ENCODE results near the gene DDX27. TPM values are rescaled to one million over a fixed set of nuclear protein-coding genes. Genes with fewer than 3 reads are reported as not detected.

Gene DDX27
- total RNA-seq, 1 experiment from 2014 or later: 54.8 TPM

DNA sequence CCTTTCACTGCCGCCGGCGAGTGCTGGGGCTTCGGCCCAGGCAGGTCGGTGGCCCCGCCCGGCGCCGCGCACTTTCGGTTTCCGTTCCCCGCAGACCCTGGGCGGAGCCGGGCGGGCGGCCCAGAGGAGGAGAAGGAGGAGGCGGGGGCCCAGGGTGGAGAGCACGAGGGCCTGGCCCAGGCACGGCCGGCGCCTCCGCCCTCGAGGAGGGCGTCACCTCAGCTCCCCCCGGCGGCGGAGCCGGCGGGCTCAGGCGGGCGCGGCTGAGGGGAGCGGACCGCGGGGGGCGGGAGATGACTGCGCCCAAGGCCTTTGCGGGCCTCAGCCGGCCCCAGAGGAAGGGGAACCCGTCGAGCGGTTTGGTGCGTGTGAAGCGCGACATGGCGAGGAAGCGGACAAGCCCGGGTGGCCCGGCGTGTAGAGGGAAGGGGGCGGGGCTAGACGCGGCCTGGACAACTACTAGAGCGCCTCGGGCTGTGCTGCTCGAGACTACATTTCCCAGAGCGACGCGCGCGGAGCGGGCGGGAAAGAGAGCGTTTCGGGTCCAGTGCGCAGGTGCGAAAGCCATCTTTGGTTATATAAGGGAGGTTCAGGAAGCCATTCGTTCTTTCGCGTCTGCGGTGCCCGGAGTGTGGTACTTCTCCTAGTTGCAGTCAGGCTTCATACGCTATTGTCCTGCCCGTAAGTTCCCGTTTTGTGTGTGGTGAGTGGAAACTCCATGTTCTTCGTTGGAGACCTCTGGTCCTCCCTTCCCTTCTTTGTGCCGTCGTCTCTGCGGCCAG, 59.0 kb downstream of the DDX27 start, which contains the start of gene ZNFX1 (continued):
- TF ChIP-seq, protein P1, sequence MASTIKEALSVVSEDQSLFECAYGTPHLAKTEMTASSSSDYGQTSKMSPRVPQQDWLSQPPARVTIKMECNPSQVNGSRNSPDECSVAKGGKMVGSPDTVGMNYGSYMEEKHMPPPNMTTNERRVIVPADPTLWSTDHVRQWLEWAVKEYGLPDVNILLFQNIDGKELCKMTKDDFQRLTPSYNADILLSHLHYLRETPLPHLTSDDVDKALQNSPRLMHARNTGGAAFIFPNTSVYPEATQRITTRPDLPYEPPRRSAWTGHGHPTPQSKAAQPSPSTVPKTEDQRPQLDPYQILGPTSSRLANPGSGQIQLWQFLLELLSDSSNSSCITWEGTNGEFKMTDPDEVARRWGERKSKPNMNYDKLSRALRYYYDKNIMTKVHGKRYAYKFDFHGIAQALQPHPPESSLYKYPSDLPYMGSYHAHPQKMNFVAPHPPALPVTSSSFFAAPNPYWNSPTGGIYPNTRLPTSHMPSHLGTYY (CRISPR knock-in tag; IDR thresholded peaks at IDR 0.05): 0 out of 2 replicates have a peak, but pooled peaks have one; percentile 3
- TF ChIP-seq ZNF416 (CRISPR knock-in tag; IDR thresholded peaks at IDR 0.05) (0 out of 2 replicates have a peak, but pooled peaks have one; percentile 20), ZNF317 (CRISPR knock-in tag; IDR thresholded peaks at IDR 0.05; ENCODE audit: borderline replicate concordance, low read depth) (no peak), RELA (CRISPR knock-in tag; IDR thresholded peaks at IDR 0.05; ENCODE audit: borderline replicate concordance) (no peak), NR1H2 (CRISPR knock-in tag; IDR thresholded peaks at IDR 0.05) (no peak), ESRRA (CRISPR knock-in tag; IDR thresholded peaks at IDR 0.05; ENCODE audit: borderline replicate concordance) (peak; percentile 10; the same call in 1 of the 2 replicates), JUN (CRISPR knock-in tag; IDR thresholded peaks at IDR 0.05) (no peak; the same call in 1 of the 2 replicates), OVOL2 (CRISPR knock-in tag; IDR thresholded peaks at IDR 0.05; ENCODE audit: borderline replicate concordance) (peak; percentile 60; the same call in 1 of the 2 replicates), TEAD1 (CRISPR knock-in tag; IDR thresholded peaks at IDR 0.05) (peak; percentile 95), ZNF671 (CRISPR knock-in tag; IDR thresholded peaks at IDR 0.05) (peak; percentile 73; the same call in 1 of the 2 replicates), TEAD4 (CRISPR knock-in tag; IDR thresholded peaks at IDR 0.05) (0 out of 2 replicates have a peak, but pooled peaks have one; percentile 56), IRF2 (CRISPR knock-in tag; IDR thresholded peaks at IDR 0.05; ENCODE audit: borderline replicate concordance, low read depth) (0 out of 2 replicates have a peak, but pooled peaks have one; percentile 67), SP1 (CRISPR knock-in tag; conservative IDR thresholded peaks at IDR 0.05) (peak; percentile 89), ZNF423 (CRISPR knock-in tag; IDR thresholded peaks at IDR 0.05) (no peak), CREB1 (CRISPR knock-in tag; IDR thresholded peaks at IDR 0.05) (0 out of 2 replicates have a peak, but pooled peaks have one; percentile 79), FOXJ3 (CRISPR knock-in tag; IDR thresholded peaks at IDR 0.05; ENCODE audit: borderline replicate concordance) (no peak)
- TF ChIP-seq, protein P2, sequence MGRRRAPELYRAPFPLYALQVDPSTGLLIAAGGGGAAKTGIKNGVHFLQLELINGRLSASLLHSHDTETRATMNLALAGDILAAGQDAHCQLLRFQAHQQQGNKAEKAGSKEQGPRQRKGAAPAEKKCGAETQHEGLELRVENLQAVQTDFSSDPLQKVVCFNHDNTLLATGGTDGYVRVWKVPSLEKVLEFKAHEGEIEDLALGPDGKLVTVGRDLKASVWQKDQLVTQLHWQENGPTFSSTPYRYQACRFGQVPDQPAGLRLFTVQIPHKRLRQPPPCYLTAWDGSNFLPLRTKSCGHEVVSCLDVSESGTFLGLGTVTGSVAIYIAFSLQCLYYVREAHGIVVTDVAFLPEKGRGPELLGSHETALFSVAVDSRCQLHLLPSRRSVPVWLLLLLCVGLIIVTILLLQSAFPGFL (CRISPR knock-in tag; IDR thresholded peaks at IDR 0.05; ENCODE audit: borderline replicate concordance): 0 out of 2 replicates have a peak, but pooled peaks have one; percentile 82
- TF ChIP-seq, protein P3, sequence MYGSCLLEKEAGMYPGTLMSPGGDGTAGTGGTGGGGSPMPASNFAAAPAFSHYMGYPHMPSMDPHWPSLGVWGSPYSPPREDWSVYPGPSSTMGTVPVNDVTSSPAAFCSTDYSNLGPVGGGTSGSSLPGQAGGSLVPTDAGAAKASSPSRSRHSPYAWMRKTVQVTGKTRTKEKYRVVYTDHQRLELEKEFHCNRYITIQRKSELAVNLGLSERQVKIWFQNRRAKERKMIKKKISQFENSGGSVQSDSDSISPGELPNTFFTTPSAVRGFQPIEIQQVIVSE (CRISPR knock-in tag; IDR thresholded peaks at IDR 0.05; ENCODE audit: borderline replicate concordance): no peak
- TF ChIP-seq, protein P4, sequence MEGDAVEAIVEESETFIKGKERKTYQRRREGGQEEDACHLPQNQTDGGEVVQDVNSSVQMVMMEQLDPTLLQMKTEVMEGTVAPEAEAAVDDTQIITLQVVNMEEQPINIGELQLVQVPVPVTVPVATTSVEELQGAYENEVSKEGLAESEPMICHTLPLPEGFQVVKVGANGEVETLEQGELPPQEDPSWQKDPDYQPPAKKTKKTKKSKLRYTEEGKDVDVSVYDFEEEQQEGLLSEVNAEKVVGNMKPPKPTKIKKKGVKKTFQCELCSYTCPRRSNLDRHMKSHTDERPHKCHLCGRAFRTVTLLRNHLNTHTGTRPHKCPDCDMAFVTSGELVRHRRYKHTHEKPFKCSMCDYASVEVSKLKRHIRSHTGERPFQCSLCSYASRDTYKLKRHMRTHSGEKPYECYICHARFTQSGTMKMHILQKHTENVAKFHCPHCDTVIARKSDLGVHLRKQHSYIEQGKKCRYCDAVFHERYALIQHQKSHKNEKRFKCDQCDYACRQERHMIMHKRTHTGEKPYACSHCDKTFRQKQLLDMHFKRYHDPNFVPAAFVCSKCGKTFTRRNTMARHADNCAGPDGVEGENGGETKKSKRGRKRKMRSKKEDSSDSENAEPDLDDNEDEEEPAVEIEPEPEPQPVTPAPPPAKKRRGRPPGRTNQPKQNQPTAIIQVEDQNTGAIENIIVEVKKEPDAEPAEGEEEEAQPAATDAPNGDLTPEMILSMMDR (IDR thresholded peaks at IDR 0.05): no peak
- TF ChIP-seq, protein P5, sequence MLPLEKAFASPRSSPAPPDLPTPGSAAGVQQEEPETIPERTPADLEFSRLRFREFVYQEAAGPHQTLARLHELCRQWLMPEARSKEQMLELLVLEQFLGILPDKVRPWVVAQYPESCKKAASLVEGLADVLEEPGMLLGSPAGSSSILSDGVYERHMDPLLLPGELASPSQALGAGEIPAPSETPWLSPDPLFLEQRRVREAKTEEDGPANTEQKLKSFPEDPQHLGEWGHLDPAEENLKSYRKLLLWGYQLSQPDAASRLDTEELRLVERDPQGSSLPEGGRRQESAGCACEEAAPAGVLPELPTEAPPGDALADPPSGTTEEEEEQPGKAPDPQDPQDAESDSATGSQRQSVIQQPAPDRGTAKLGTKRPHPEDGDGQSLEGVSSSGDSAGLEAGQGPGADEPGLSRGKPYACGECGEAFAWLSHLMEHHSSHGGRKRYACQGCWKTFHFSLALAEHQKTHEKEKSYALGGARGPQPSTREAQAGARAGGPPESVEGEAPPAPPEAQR (CRISPR knock-in tag; IDR thresholded peaks at IDR 0.05): no peak
- TF ChIP-seq, protein P6, sequence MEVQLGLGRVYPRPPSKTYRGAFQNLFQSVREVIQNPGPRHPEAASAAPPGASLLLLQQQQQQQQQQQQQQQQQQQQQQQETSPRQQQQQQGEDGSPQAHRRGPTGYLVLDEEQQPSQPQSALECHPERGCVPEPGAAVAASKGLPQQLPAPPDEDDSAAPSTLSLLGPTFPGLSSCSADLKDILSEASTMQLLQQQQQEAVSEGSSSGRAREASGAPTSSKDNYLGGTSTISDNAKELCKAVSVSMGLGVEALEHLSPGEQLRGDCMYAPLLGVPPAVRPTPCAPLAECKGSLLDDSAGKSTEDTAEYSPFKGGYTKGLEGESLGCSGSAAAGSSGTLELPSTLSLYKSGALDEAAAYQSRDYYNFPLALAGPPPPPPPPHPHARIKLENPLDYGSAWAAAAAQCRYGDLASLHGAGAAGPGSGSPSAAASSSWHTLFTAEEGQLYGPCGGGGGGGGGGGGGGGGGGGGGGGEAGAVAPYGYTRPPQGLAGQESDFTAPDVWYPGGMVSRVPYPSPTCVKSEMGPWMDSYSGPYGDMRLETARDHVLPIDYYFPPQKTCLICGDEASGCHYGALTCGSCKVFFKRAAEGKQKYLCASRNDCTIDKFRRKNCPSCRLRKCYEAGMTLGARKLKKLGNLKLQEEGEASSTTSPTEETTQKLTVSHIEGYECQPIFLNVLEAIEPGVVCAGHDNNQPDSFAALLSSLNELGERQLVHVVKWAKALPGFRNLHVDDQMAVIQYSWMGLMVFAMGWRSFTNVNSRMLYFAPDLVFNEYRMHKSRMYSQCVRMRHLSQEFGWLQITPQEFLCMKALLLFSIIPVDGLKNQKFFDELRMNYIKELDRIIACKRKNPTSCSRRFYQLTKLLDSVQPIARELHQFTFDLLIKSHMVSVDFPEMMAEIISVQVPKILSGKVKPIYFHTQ (CRISPR knock-in tag; IDR thresholded peaks at IDR 0.05): peak; percentile 37; the same call in 1 of the 2 replicates
- TF ChIP-seq, protein P7, sequence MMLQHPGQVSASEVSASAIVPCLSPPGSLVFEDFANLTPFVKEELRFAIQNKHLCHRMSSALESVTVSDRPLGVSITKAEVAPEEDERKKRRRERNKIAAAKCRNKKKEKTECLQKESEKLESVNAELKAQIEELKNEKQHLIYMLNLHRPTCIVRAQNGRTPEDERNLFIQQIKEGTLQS (CRISPR knock-in tag; conservative IDR thresholded peaks at IDR 0.05): no peak
- TF ChIP-seq, protein P8, sequence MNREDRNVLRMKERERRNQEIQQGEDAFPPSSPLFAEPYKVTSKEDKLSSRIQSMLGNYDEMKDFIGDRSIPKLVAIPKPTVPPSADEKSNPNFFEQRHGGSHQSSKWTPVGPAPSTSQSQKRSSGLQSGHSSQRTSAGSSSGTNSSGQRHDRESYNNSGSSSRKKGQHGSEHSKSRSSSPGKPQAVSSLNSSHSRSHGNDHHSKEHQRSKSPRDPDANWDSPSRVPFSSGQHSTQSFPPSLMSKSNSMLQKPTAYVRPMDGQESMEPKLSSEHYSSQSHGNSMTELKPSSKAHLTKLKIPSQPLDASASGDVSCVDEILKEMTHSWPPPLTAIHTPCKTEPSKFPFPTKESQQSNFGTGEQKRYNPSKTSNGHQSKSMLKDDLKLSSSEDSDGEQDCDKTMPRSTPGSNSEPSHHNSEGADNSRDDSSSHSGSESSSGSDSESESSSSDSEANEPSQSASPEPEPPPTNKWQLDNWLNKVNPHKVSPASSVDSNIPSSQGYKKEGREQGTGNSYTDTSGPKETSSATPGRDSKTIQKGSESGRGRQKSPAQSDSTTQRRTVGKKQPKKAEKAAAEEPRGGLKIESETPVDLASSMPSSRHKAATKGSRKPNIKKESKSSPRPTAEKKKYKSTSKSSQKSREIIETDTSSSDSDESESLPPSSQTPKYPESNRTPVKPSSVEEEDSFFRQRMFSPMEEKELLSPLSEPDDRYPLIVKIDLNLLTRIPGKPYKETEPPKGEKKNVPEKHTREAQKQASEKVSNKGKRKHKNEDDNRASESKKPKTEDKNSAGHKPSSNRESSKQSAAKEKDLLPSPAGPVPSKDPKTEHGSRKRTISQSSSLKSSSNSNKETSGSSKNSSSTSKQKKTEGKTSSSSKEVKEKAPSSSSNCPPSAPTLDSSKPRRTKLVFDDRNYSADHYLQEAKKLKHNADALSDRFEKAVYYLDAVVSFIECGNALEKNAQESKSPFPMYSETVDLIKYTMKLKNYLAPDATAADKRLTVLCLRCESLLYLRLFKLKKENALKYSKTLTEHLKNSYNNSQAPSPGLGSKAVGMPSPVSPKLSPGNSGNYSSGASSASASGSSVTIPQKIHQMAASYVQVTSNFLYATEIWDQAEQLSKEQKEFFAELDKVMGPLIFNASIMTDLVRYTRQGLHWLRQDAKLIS (CRISPR knock-in tag; IDR thresholded peaks at IDR 0.05; ENCODE audit: borderline replicate concordance): no peak
